Medulla oblongata (tissue), 1 donor: ENCODE measurements around the gene KLK5.
"Not testable (repeated sequence)": the region's sequence is repeated elsewhere in the genome, so short reads cannot be mapped to it uniquely, and the experiment has no call there.

Experiments
- DNase-seq: peaks from one replicate; pipeline ENCODE4 v3.0.0-alpha.2; 2015; ENCODE audit errors: extremely low spot score

The KLK5 gene

GRCh38 chr19:50952910-50953309, at the start of gene KLK5:
Gene KLK5, minus strand, starts transcription at chr19:50953038. Its CDS starts 381 bp downstream, at chr19:50952657.
- DNase-seq, result no peak

GRCh38 chr19:51002089-51002532, 49.3 kb upstream of the KLK5 start:
- DNase-seq, result no peak

- DNase-seq, result no peak
Observed at GRCh38 chr19:51001515-51001914, 48.7 kb upstream of the KLK5 start, which contains the start of gene KLK8. Gene KLK8, minus strand, starts transcription at chr19:51001604. Its CDS starts 437 bp downstream, at chr19:51001167.

GRCh38 chr19:51000981-51001380, 48.1 kb upstream of the KLK5 start:
- DNase-seq, result no peak

- no peak for DNase-seq
Observed at GRCh38 chr19:51000426-51000825, 47.6 kb upstream of the KLK5 start.

- no peak for DNase-seq
Observed at GRCh38 chr19:50998686-50999085, 45.8 kb upstream of the KLK5 start.

GRCh38 chr19:50998061-50998460, 45.2 kb upstream of the KLK5 start:
- no peak for DNase-seq

- DNase-seq, result no peak
Observed at GRCh38 chr19:50994129-50994528, 41.3 kb upstream of the KLK5 start.

GRCh38 chr19:50992666-50993035, 39.8 kb upstream of the KLK5 start:
- DNase-seq, result no peak

GRCh38 chr19:50984416-50984815, 31.6 kb upstream of the KLK5 start:
- DNase-seq, result not testable (repeated sequence)

GRCh38 chr19:50983625-50984292, 30.9 kb upstream of the KLK5 start, which contains the start of gene KLK7:
Gene KLK7, minus strand, starts transcription at chr19:50983917. Its CDS starts 1,518 bp downstream, at chr19:50982399.
- DNase-seq, result no peak

GRCh38 chr19:50982186-50982585, 29.3 kb upstream of the KLK5 start:
- DNase-seq, result no peak

GRCh38 chr19:50981587-50982146, 28.8 kb upstream of the KLK5 start:
- no peak for DNase-seq

GRCh38 chr19:50980208-50980607, 27.4 kb upstream of the KLK5 start:
- DNase-seq, result no peak

- no peak for DNase-seq
Observed at GRCh38 chr19:50979758-50980157, 26.9 kb upstream of the KLK5 start.

- DNase-seq, result no peak
Observed at GRCh38 chr19:50978772-50979390, 26.0 kb upstream of the KLK5 start.

GRCh38 chr19:50977626-50978025, 24.8 kb upstream of the KLK5 start:
- DNase-seq, result peak; percentile 40

- DNase-seq, result no peak
Observed at GRCh38 chr19:50975766-50976165, 22.9 kb upstream of the KLK5 start.

- no peak for DNase-seq
Observed at GRCh38 chr19:50974702-50975556, 22.1 kb upstream of the KLK5 start.

GRCh38 chr19:50972795-50973376, 20.0 kb upstream of the KLK5 start:
- DNase-seq, result no peak

GRCh38 chr19:50969810-50970209, 17.0 kb upstream of the KLK5 start:
- not testable (repeated sequence) for DNase-seq

- DNase-seq, result peak; percentile 91
Observed at GRCh38 chr19:50969413-50969760, 16.5 kb upstream of the KLK5 start, which contains the start of gene KLK6. Gene KLK6, minus strand, starts transcription at chr19:50969591. Its CDS starts 1,487 bp downstream, at chr19:50968104.
